Kidney epithelial cell (primary cell): ENCODE measurements around the gene SLC23A3. TPM values are rescaled to one million over a fixed set of nuclear protein-coding genes. Genes with fewer than 3 reads are reported as not detected.

Experiments used
- DNase-seq: peaks from one replicate; pipeline ENCODE4 v3.0.0-alpha.2; 2010; ENCODE audit warnings: low read depth
- H3K27me3 ChIP-seq: 2 replicates; pipeline ENCODE4 v1.6.0; 2011; ENCODE audit warnings: low read length; ENCODE audit not compliant: control insufficient read depth, insufficient read depth
- H3K36me3 ChIP-seq: 2 replicates; pipeline ENCODE4 v1.5.1; 2011; ENCODE audit warnings: low read length; ENCODE audit not compliant: control insufficient read depth, insufficient read depth
- H3K4me3 ChIP-seq: 2 replicates; pipeline ENCODE4 v1.5.1; 2011; ENCODE audit warnings: low read depth, mild to moderate bottlenecking, control low read depth, low read length
- total RNA-seq: library from RNA; depleted of rRNA; stranded (reverse); fragments of >200 nt; gene quantifications from 2 replicates; pipeline ENCODE4 v1.2.3, GENCODE V29; 2015
- TF ChIP-seq, protein P1 (sequence below): IDR thresholded peaks from 2 replicates; pipeline ENCODE4 v1.5.1; 2011; ENCODE audit warnings: mild to moderate bottlenecking, moderate library complexity, low read length, control low read depth, inconsistent platforms; ENCODE audit not compliant: insufficient read depth, poor library complexity, severe bottlenecking

Gene SLC23A3
- total RNA-seq, 1 donor from 2014 or later: 0.84 TPM

DNA sequence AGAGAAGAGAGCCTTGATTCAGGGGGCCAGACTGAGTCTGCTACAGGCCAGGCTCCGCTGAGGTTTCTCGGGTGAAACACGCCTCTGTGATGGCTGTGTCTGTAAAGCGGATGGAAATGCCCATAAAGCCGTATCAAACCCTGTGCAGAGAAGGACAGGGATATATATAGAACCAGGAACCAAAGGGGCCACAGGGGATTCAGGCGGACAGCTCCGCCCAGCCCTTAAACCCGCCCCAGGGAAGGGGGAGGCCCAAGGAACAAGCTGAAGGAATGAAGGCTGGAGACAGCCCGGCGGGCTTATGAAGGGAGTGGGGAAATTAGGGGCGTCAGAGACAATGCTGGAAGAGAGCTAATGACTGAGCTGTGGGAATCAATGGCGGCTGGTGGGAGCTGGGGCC lies 51.3 kb downstream of the SLC23A3 start:
- no peak for DNase-seq
- no peaks in the 10 kb centered on the region for H3K36me3 ChIP-seq
- H3K4me3 ChIP-seq: no peak overlapping the region
- no peaks in the 10 kb centered on the region for H3K27me3 ChIP-seq
- TF ChIP-seq, protein P1, sequence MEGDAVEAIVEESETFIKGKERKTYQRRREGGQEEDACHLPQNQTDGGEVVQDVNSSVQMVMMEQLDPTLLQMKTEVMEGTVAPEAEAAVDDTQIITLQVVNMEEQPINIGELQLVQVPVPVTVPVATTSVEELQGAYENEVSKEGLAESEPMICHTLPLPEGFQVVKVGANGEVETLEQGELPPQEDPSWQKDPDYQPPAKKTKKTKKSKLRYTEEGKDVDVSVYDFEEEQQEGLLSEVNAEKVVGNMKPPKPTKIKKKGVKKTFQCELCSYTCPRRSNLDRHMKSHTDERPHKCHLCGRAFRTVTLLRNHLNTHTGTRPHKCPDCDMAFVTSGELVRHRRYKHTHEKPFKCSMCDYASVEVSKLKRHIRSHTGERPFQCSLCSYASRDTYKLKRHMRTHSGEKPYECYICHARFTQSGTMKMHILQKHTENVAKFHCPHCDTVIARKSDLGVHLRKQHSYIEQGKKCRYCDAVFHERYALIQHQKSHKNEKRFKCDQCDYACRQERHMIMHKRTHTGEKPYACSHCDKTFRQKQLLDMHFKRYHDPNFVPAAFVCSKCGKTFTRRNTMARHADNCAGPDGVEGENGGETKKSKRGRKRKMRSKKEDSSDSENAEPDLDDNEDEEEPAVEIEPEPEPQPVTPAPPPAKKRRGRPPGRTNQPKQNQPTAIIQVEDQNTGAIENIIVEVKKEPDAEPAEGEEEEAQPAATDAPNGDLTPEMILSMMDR: no peak

DNA sequence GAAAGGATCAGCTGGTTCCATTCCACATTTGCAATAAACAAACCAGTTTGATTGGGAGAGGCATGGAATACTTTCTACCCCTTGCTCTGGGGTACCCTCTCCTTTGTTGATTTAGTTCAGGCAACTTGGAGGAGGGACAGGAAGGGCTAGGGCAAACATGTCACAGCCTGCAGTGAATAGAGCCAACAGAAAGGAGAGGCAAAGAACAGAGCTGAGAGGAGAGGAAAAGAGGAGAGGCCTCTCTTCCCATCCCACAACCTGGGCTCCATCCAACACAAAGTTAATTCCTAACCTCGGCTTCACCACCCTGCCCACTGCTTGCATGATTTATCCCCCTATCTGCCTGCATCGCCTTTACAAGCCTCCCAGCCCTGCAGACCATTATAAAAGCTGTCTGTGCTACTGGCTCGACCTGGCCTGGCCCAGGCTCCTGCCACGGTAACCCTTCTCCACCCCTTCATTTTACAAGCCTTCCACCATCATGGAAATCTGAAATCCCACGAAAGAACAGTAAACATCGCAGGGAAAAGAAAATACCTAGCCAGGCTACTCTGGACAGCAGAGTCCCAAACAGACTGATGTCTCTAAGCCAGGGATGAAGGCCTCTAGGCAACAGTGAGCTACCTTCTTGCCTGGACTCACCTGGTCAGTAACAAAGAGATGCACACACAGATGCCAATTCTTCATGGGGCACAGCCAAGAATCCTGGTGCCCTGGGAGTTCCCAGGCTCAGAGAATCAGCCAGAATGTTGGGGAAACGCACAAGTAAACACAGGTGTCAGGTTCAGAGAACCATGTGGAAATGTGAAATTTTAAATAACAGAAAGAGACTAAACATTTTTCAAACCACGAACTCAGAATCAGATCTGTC lies 52.8 kb downstream of the SLC23A3 start:
- DNase-seq: no peak
- TF ChIP-seq, protein P1: no peak

DNA sequence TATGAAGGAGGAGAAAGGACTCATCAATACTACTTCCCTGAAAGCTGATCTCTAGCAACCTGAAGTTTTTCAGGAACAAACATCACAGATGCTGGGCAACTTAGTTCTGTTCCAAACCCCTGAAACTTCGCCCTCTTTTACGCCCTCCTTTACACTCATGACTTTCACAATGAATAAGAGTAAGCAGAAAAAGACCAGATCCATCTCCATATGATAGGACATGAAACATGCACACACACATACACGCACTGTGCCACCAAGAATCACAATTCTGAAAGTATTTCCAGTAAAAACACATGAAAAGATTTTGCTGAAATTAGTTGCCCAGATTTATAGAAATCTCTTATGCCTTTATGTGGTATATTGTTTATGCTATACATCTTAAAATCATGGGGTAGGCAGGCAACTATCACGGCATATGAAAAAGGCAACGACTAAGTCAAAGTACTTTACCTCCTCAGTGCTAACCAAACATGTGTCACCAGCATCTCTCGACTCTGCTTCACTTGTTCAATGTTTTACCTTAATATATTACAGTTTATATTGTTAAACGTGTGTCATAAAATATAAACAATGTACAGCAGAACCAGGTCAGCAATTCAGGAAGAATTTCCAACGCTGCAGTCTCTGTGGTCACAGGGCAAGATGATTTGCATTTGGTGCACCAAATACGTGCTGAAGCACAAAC lies 57.0 kb downstream of the SLC23A3 start:
- TF ChIP-seq, protein P1: no peak
- Histone ChIP-seq H3K4me3 (no peak overlapping the region), H3K36me3 (no peaks in the 10 kb centered on the region), H3K27me3 (no peaks in the 10 kb centered on the region)
- no peak for DNase-seq

More for the DNA sequence above, 52.8 kb downstream of the SLC23A3 start:
- Histone ChIP-seq H3K27me3 (no peaks in the 10 kb centered on the region), H3K4me3 (no peak overlapping the region), H3K36me3 (no peaks in the 10 kb centered on the region)

DNA sequence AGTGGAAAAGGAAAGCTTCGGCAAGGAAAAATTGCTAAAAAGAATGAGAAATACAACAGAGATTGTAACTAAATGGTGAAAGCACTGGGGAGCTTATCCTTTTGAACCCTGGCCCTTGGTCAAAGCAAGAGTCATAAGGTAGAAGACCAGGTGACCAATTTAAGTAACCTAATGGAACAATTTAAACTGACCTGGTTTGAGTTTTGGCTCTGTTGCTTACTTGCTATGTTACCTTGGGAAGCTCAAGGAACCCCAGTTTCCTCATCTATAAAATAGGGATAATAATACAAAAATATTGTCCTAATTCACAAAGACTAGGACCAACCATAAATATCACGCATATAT lies 57.8 kb downstream of the SLC23A3 start:
- H3K36me3 ChIP-seq: no peaks in the 10 kb centered on the region
- no peak for DNase-seq
- no peak overlapping the region for H3K4me3 ChIP-seq
- TF ChIP-seq, protein P1: no peak
- H3K27me3 ChIP-seq: no peaks in the 10 kb centered on the region

Other genes starting within 250 kb of the SLC23A3 start
- gene CDK5R2, start 210.4 kb downstream of the SLC23A3 start, total RNA-seq: 0.14 and 0.21 TPM in 2 replicates
- gene FEV, start 184.8 kb downstream of the SLC23A3 start, total RNA-seq: not detected in 2 replicates
- not detected in 2 replicates for gene CRYBA2, start 176.6 kb downstream of the SLC23A3 start, total RNA-seq
- 0.07 TPM in 1 of 2 replicates, not detected in the other for gene CFAP65, start 128.5 kb downstream of the SLC23A3 start, total RNA-seq
- not detected in 2 replicates for gene IHH, start 109.1 kb downstream of the SLC23A3 start, total RNA-seq
- gene NHEJ1, start 9.2 kb downstream of the SLC23A3 start, total RNA-seq: 16.1 and 19.1 TPM in 2 replicates
- gene CNPPD1, start 6.9 kb upstream of the SLC23A3 start, total RNA-seq: 54.2 and 55.3 TPM in 2 replicates
- 95.2 and 111 TPM in 2 replicates for gene RETREG2, start 8.2 kb upstream of the SLC23A3 start, total RNA-seq
- 44.3 and 48.2 TPM in 2 replicates for gene ZFAND2B, start 36.8 kb upstream of the SLC23A3 start, total RNA-seq
- gene ABCB6, start 48.9 kb upstream of the SLC23A3 start, total RNA-seq: 5.8 and 7.3 TPM in 2 replicates
- 46.1 and 58.0 TPM in 2 replicates for gene ATG9A, start 59.6 kb upstream of the SLC23A3 start, total RNA-seq
- 43.5 and 52.3 TPM in 2 replicates for gene ANKZF1, start 59.8 kb upstream of the SLC23A3 start, total RNA-seq
- 11.6 and 19.8 TPM in 2 replicates for gene GLB1L, start 75.4 kb upstream of the SLC23A3 start, total RNA-seq
- gene STK16, start 75.5 kb upstream of the SLC23A3 start, total RNA-seq: 17.7 and 30.0 TPM in 2 replicates
- not detected in 2 replicates for gene TUBA4B, start 83.2 kb upstream of the SLC23A3 start, total RNA-seq
- gene TUBA4A, start 83.9 kb upstream of the SLC23A3 start, total RNA-seq: 78.7 and 116 TPM in 2 replicates
- 60.9 and 62.6 TPM in 2 replicates for gene DNAJB2, start 109.3 kb upstream of the SLC23A3 start, total RNA-seq
- 2.5 and 3.8 TPM in 2 replicates for gene PTPRN, start 139.4 kb upstream of the SLC23A3 start, total RNA-seq
- gene RESP18, start 162.7 kb upstream of the SLC23A3 start, total RNA-seq: not detected in 2 replicates
- 50.2 and 62.7 TPM in 2 replicates for gene DNPEP, start 217.9 kb upstream of the SLC23A3 start, total RNA-seq
- 0.55 and 0.79 TPM in 2 replicates for gene DES, start 248.3 kb upstream of the SLC23A3 start, total RNA-seq